Body of pancreas (tissue), 4 donors: Measurements from ENCODE around the gene AGAP1. TPM values are rescaled to one million over a fixed set of nuclear protein-coding genes. Genes with fewer than 3 reads are reported as not detected.

ENCODE experiments used
- ATAC-seq: fragments of 150-250 bp; one replicate; pipeline ENCODE4 v1.9.1; 2016
- DNase-seq, 4 donors: peaks; one replicate each; pipeline ENCODE4 v3.0.0-alpha.2; 2019
- H3K27ac ChIP-seq, 4 donors: fragments of 200-600 bp; sonication (generic); 1 replicate in 3 of 4; 2 replicates in 1 of 4; pipeline versions ENCODE4 v1.5.1 to v1.6.1; 2016 to 2019; ENCODE audit warnings: mild to moderate bottlenecking in 1 of 4, mixed read lengths in 1 of 4, moderate library complexity in 1 of 4
- H3K27me3 ChIP-seq, 2 donors: fragments of 200-600 bp; sonication (generic); one replicate each; pipeline ENCODE4 v1.6.0; 2016; ENCODE audit warnings: mild to moderate bottlenecking in 1 of 2
- H3K36me3 ChIP-seq, 2 donors: fragments of 200-600 bp; sonication (generic); replicated peaks in 1 of 2; 2 replicates each; pipeline ENCODE4 v1.5.1; 2016; ENCODE audit warnings: low read depth in 2 of 2; ENCODE audit not compliant: insufficient read depth in 1 of 2
- H3K4me1 ChIP-seq: fragments of 200-600 bp; sonication (generic); one replicate; pipeline ENCODE4 v1.6.0; 2016
- H3K4me3 ChIP-seq, 2 donors: fragments of 200-600 bp; sonication (generic); 1 replicate in 1 of 2; 2 replicates in 1 of 2; pipeline ENCODE4 v1.5.1; 2016 to 2019
- H3K9me3 ChIP-seq, 3 donors: fragments of 200-600 bp; sonication (generic); 1 replicate in 2 of 3; 2 replicates in 1 of 3; pipeline ENCODE4 v1.5.1; 2016
- CTCF ChIP-seq, 7 experiments: fragments of 450-650 bp in 4 of 7; fragments of 200-600 bp in 3 of 7; sonication (generic) in 3 of 7; IDR thresholded peaks; one replicate each; pipeline ENCODE4 v1.5.1; 2016 to 2019; ENCODE audit warnings: antibody characterized with exemption in 7 of 7
- POLR2A ChIP-seq, 3 donors: fragments of 450-650 bp; IDR thresholded peaks; one replicate each; pipeline ENCODE4 v1.6.1; 2016; ENCODE audit warnings: antibody characterized with exemption in 3 of 3, mild to moderate bottlenecking in 2 of 3
- WGBS, 2 donors: methylation state at CpG; one replicate each; pipeline ENCODE4 v1.1.5; 2017; 5-methylcytosine and 5-hydroxymethylcytosine counted together
- intact Hi-C: fragments of 100-400 bp; cut with DNase I; formaldehyde crosslinking; loops from one replicate; pipeline ENCODE4 v1.15.1; 2023
- total RNA-seq, 2 donors: library from RNA; depleted of rRNA; stranded (reverse); fragments of >200 nt; gene quantifications; one replicate each; pipeline ENCODE4 v1.1.0, GENCODE V29; 2016

The AGAP1 gene
- total RNA-seq, 2 donors from 2014 or later = 21.3 to 32.6 TPM

GRCh38 chr2:235808366-235808765 is 314.5 kb downstream of the AGAP1 start:
- ATAC-seq = no peak
- peaks cover 0 to 2% of the 10 kb centered on the region in 2 donors for H3K36me3 ChIP-seq
- WGBS, 2 donors = 91% methylated on average over 9 to 10 of the region's 10 CpGs
- no peaks in the 10 kb centered on the region for H3K9me3 ChIP-seq
- H3K27me3 ChIP-seq = no peaks in the 10 kb centered on the region
- H3K4me3 ChIP-seq = no peak overlapping the region
- intact Hi-C loops = no loop called here
- TF ChIP-seq CTCF (IDR thresholded peaks at IDR 0.05) (no peak), POLR2A (IDR thresholded peaks at IDR 0.05) (no peak)
- no peaks in the 10 kb centered on the region for H3K4me1 ChIP-seq
- H3K27ac ChIP-seq = no peak overlapping the region
- no peak for DNase-seq

- Histone ChIP-seq H3K4me3 (no peak overlapping the region), H3K4me1 (no peaks in the 10 kb centered on the region), H3K27ac (no peak overlapping the region), H3K27me3 (no peaks in the 10 kb centered on the region), H3K9me3 (no peaks in the 10 kb centered on the region), H3K36me3 (peaks cover 0 to 2% of the 10 kb centered on the region in 2 donors)
- DNase-seq = no peak
- no peak for ATAC-seq
- 82 to 84% methylated on average over 10 of the region's 10 CpGs for WGBS, 2 donors
- intact Hi-C loops = no loop called here
- TF ChIP-seq POLR2A (IDR thresholded peaks at IDR 0.05) (no peak), CTCF (IDR thresholded peaks at IDR 0.05) (no peak)
Observed at GRCh38 chr2:235810252-235810651, 316.4 kb downstream of the AGAP1 start.

GRCh38 chr2:235810846-235811245 is 317.0 kb downstream of the AGAP1 start:
- ATAC-seq (no peak), DNase-seq (no peak)
- intact Hi-C loops = no loop called here
- H3K36me3 ChIP-seq = peaks cover 0 to 2% of the 10 kb centered on the region in 2 donors
- H3K4me3 ChIP-seq = no peak overlapping the region
- H3K4me1 ChIP-seq = no peaks in the 10 kb centered on the region
- no peak overlapping the region for H3K27ac ChIP-seq
- H3K9me3 ChIP-seq = no peaks in the 10 kb centered on the region
- no peaks in the 10 kb centered on the region for H3K27me3 ChIP-seq
- 90 to 92% methylated on average over 10 of the region's 10 CpGs for WGBS, 2 donors
- TF ChIP-seq POLR2A (IDR thresholded peaks at IDR 0.05) (no peak), CTCF (IDR thresholded peaks at IDR 0.05) (no peak)

- Histone ChIP-seq H3K36me3 (peaks cover 0 to 2% of the 10 kb centered on the region in 2 donors), H3K4me3 (no peak overlapping the region), H3K4me1 (no peaks in the 10 kb centered on the region), H3K9me3 (no peaks in the 10 kb centered on the region), H3K27me3 (no peaks in the 10 kb centered on the region), H3K27ac (no peak overlapping the region)
- ATAC-seq = no peak
- no peak for DNase-seq
- intact Hi-C loops = no loop called here
- no peak for TF ChIP-seq CTCF (IDR thresholded peaks at IDR 0.05)
- TF ChIP-seq POLR2A (IDR thresholded peaks at IDR 0.05) = no peak
- 96% methylated on average over 20 of the region's 20 CpGs for WGBS, 2 donors
Observed at GRCh38 chr2:235811446-235812184, 317.8 kb downstream of the AGAP1 start.

GRCh38 chr2:235812185-235812665 is 318.4 kb downstream of the AGAP1 start:
- Histone ChIP-seq H3K9me3 (no peaks in the 10 kb centered on the region), H3K36me3 (peaks cover 0 to 2% of the 10 kb centered on the region in 2 donors), H3K4me1 (no peaks in the 10 kb centered on the region), H3K4me3 (no peak overlapping the region), H3K27me3 (no peaks in the 10 kb centered on the region), H3K27ac (no peak overlapping the region)
- TF ChIP-seq CTCF (IDR thresholded peaks at IDR 0.05) = no peak
- TF ChIP-seq POLR2A (IDR thresholded peaks at IDR 0.05) = no peak
- no peak for DNase-seq
- intact Hi-C loops = no loop called here
- WGBS, 2 donors = 90 to 91% methylated on average over 18 of the region's 18 CpGs
- ATAC-seq = no peak
